ENCODE measurements around the gene C1QTNF9B. TPM values are rescaled to one million over a fixed set of nuclear protein-coding genes. Genes with fewer than 3 reads are reported as not detected.

C1QTNF9B gene
- total and polyA plus RNA-seq, 2 of the 13 experiments (the other 11 are each of a cell fraction or from before 2014, with no cell fraction given), result not detected

DNA sequence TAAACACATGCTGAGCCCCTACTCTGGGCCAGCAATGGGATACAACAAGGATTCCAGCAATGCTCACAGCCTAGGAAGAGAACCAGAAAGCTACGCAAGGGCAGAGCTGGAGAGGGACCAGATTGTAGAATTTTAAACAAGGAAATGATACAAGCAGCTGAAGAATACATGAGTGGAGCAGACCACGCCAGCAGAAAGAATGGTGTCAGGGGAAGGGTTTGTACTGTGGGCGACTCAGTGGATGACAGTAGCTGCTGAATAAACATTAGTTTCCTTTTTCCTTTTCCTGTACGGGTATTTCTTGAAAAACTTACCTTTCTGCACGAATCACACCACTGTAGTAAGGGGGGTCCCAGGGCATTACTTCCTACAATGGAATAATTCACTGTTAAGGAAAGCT is 38.8 kb downstream of the C1QTNF9B start (continued):
- no peak for TF ChIP-seq ZNF234 (CRISPR knock-in tag; conservative IDR thresholded peaks at IDR 0.05)
- TF ChIP-seq, protein P1, sequence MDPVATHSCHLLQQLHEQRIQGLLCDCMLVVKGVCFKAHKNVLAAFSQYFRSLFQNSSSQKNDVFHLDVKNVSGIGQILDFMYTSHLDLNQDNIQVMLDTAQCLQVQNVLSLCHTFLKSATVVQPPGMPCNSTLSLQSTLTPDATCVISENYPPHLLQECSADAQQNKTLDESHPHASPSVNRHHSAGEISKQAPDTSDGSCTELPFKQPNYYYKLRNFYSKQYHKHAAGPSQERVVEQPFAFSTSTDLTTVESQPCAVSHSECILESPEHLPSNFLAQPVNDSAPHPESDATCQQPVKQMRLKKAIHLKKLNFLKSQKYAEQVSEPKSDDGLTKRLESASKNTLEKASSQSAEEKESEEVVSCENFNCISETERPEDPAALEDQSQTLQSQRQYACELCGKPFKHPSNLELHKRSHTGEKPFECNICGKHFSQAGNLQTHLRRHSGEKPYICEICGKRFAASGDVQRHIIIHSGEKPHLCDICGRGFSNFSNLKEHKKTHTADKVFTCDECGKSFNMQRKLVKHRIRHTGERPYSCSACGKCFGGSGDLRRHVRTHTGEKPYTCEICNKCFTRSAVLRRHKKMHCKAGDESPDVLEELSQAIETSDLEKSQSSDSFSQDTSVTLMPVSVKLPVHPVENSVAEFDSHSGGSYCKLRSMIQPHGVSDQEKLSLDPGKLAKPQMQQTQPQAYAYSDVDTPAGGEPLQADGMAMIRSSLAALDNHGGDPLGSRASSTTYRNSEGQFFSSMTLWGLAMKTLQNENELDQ (CRISPR knock-in tag; IDR thresholded peaks at IDR 0.05; ENCODE audit: borderline replicate concordance), result no peak
- TF ChIP-seq ZNF788 (CRISPR knock-in tag; IDR thresholded peaks at IDR 0.05; ENCODE audit: borderline replicate concordance), result no peak
- no peak for TF ChIP-seq RFX1 (IDR thresholded peaks at IDR 0.05)
- TF ChIP-seq HNRNPLL (IDR thresholded peaks at IDR 0.05; ENCODE audit: low read depth, low read length, poor library complexity, severe bottlenecking), result no peak
- TF ChIP-seq ZNF34 (CRISPR knock-in tag; IDR thresholded peaks at IDR 0.05; ENCODE audit: borderline replicate concordance), result no peak
- TF ChIP-seq, protein P2, sequence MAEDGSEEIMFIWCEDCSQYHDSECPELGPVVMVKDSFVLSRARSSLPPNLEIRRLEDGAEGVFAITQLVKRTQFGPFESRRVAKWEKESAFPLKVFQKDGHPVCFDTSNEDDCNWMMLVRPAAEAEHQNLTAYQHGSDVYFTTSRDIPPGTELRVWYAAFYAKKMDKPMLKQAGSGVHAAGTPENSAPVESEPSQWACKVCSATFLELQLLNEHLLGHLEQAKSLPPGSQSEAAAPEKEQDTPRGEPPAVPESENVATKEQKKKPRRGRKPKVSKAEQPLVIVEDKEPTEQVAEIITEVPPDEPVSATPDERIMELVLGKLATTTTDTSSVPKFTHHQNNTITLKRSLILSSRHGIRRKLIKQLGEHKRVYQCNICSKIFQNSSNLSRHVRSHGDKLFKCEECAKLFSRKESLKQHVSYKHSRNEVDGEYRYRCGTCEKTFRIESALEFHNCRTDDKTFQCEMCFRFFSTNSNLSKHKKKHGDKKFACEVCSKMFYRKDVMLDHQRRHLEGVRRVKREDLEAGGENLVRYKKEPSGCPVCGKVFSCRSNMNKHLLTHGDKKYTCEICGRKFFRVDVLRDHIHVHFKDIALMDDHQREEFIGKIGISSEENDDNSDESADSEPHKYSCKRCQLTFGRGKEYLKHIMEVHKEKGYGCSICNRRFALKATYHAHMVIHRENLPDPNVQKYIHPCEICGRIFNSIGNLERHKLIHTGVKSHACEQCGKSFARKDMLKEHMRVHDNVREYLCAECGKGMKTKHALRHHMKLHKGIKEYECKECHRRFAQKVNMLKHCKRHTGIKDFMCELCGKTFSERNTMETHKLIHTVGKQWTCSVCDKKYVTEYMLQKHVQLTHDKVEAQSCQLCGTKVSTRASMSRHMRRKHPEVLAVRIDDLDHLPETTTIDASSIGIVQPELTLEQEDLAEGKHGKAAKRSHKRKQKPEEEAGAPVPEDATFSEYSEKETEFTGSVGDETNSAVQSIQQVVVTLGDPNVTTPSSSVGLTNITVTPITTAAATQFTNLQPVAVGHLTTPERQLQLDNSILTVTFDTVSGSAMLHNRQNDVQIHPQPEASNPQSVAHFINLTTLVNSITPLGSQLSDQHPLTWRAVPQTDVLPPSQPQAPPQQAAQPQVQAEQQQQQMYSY (CRISPR knock-in tag; IDR thresholded peaks at IDR 0.05), result no peak
- TF ChIP-seq KLF9 (CRISPR knock-in tag; IDR thresholded peaks at IDR 0.05; ENCODE audit: low read depth), result no peak
- TF ChIP-seq, protein P3, sequence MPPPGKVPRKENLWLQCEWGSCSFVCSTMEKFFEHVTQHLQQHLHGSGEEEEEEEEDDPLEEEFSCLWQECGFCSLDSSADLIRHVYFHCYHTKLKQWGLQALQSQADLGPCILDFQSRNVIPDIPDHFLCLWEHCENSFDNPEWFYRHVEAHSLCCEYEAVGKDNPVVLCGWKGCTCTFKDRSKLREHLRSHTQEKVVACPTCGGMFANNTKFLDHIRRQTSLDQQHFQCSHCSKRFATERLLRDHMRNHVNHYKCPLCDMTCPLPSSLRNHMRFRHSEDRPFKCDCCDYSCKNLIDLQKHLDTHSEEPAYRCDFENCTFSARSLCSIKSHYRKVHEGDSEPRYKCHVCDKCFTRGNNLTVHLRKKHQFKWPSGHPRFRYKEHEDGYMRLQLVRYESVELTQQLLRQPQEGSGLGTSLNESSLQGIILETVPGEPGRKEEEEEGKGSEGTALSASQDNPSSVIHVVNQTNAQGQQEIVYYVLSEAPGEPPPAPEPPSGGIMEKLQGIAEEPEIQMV (CRISPR knock-in tag; IDR thresholded peaks at IDR 0.05; ENCODE audit: low read depth), result no peak
- TF ChIP-seq, protein P4, sequence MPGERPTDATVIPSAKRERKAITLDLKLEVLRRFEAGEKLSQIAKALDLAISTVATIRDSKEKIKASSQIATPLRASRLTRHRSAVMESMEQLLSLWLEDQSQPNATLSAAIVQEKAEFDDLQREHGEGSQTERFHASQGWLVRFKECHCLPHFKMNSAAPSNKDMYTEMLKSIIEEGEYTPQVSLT (CRISPR knock-in tag; IDR thresholded peaks at IDR 0.05; ENCODE audit: borderline replicate concordance, low read depth), result no peak

Data from HepG2 (cell line).